GM23248 (cell line): ENCODE measurements around the gene PMAIP1.

Experiments
- EZH2 ChIP-seq: fragments of 200-600 bp; sonication (generic); IDR thresholded peaks from 2 replicates; pipeline ENCODE4 v1.6.1; 2018; ENCODE audit warnings: antibody characterized with exemption, mild to moderate bottlenecking; ENCODE audit not compliant: insufficient read depth, poor library complexity, severe bottlenecking
- EZH2phosphoT487 ChIP-seq: fragments of 200-600 bp; sonication (generic); IDR thresholded peaks from 2 replicates; pipeline ENCODE4 v1.6.1; 2018; ENCODE audit warnings: antibody characterized with exemption, moderate library complexity, mild to moderate bottlenecking, low read depth; ENCODE audit not compliant: insufficient read depth

GRCh38 chr18:59885579-59886163, 14.1 kb upstream of the PMAIP1 start:
- TF ChIP-seq EZH2phosphoT487 (no peak), EZH2 (no peak)
